H1 (cell line): ENCODE data around the gene RSPH9. TPM values are rescaled to one million over a fixed set of nuclear protein-coding genes. Genes with fewer than 3 reads are reported as not detected.

Source experiments
- ATF3 ChIP-seq: IDR thresholded peaks from 2 replicates; pipeline ENCODE4 v1.6.1; 2011; ENCODE audit warnings: low read depth, mild to moderate bottlenecking, low read length; ENCODE audit not compliant: insufficient read depth
- BACH1 ChIP-seq: IDR thresholded peaks from 2 replicates; pipeline ENCODE4 v1.6.1; 2012; ENCODE audit warnings: low read length, improper control_type of control experiment
- CHD7 ChIP-seq: fragments of 300-600 bp; sonication (generic); IDR thresholded peaks from 2 replicates; pipeline ENCODE4 v1.7.1; 2012; ENCODE audit warnings: low read length, moderate library complexity, mild to moderate bottlenecking, inconsistent platforms; ENCODE audit not compliant: insufficient replicate concordance
- polyA plus RNA-seq, 7 experiments: library from polyadenylated mRNA; depleted of rRNA in 3 of 7; stranded (reverse) in 5 of 7; unstranded in 2 of 7; fragments of >200 nt in 5 of 7; fragments of 200-250 nt in 2 of 7; gene quantifications; 1 replicate in 5 of 7; 2 replicates in 1 of 7; 4 replicates in 1 of 7; pipeline versions ENCODE4 v1.2.1 to v1.2.3, GENCODE V29; 2011 to 2013; ENCODE audit warnings: missing spikeins in 2 of 7, mixed read lengths in 2 of 7
- total RNA-seq: library from RNA; stranded (reverse); fragmentation: NEBNext Ultra II Directional; extraction: Animal tissue kit (Norgen Biotek cat#: 25700); gene quantifications from 2 replicates; pipeline ENCODE4 v1.2.1, GENCODE V29; 2021

RSPH9 gene
- total and polyA plus RNA-seq, 2 of the 8 experiments (the other 6 are each of a cell fraction or from before 2014, with no cell fraction given), result 0.15 to 0.23 TPM

- no peak for TF ChIP-seq ATF3
- TF ChIP-seq CHD7, result no peak
- no peak for TF ChIP-seq BACH1
These were observed 20.5 kb downstream of the RSPH9 start (continued) for GRCh38 chr6:43665376-43665775.
